ENCODE data around the gene WWC2.
"Not testable (repeated sequence)": the region's sequence is repeated elsewhere in the genome, so short reads cannot be mapped to it uniquely, and the experiment has no call there.

The WWC2 gene

GRCh38 chr4:183140911-183141320 is 41.9 kb downstream of the WWC2 start:
- no peak for DNase-seq

- DNase-seq: no peak
Measured at GRCh38 chr4:183141997-183142396, 42.9 kb downstream of the WWC2 start.

GRCh38 chr4:183142571-183143550 is 43.8 kb downstream of the WWC2 start:
- DNase-seq: no peak

- DNase-seq: no peak
Measured at GRCh38 chr4:183144787-183145186, 45.7 kb downstream of the WWC2 start.

GRCh38 chr4:183145773-183146172 is 46.7 kb downstream of the WWC2 start:
- DNase-seq: no peak

- no peak for DNase-seq
Measured at GRCh38 chr4:183146478-183146877, 47.4 kb downstream of the WWC2 start.

GRCh38 chr4:183147196-183147595 is 48.1 kb downstream of the WWC2 start:
- no peak for DNase-seq

- no peak for DNase-seq
Measured at GRCh38 chr4:183147983-183148382, 48.9 kb downstream of the WWC2 start.

GRCh38 chr4:183149616-183150539 is 50.8 kb downstream of the WWC2 start:
- no peak for DNase-seq

- DNase-seq: not testable (repeated sequence)
Measured at GRCh38 chr4:183150664-183151063, 51.6 kb downstream of the WWC2 start.

- not testable (repeated sequence) for DNase-seq
Measured at GRCh38 chr4:183152232-183152631, 53.2 kb downstream of the WWC2 start.

- no peak for DNase-seq
Measured at GRCh38 chr4:183153190-183153916, 54.3 kb downstream of the WWC2 start.

GRCh38 chr4:183154701-183155391 is 55.8 kb downstream of the WWC2 start:
- no peak for DNase-seq

- no peak for DNase-seq
Measured at GRCh38 chr4:183155450-183156184, 56.6 kb downstream of the WWC2 start.

GRCh38 chr4:183157215-183157614 is 58.2 kb downstream of the WWC2 start:
- DNase-seq: no peak

GRCh38 chr4:183158062-183158461 is 59.0 kb downstream of the WWC2 start:
- DNase-seq: no peak

GRCh38 chr4:183161630-183162029 is 62.6 kb downstream of the WWC2 start:
- DNase-seq: no peak

GRCh38 chr4:183163135-183163534 is 64.1 kb downstream of the WWC2 start:
- no peak for DNase-seq

GRCh38 chr4:183164963-183165362 is 65.9 kb downstream of the WWC2 start:
- DNase-seq: no peak

- DNase-seq: no peak
Measured at GRCh38 chr4:183165376-183165775, 66.3 kb downstream of the WWC2 start.

- DNase-seq: no peak
Measured at GRCh38 chr4:183170894-183171293, 71.8 kb downstream of the WWC2 start.

Measured in right kidney (tissue), 1 donor.